ENCODE measurements around the gene EPHA6. TPM values are rescaled to one million over a fixed set of nuclear protein-coding genes. Genes with fewer than 3 reads are reported as not detected.

Gene EPHA6
- total and polyA plus RNA-seq, 7 donors, result 0.04 TPM; not detected in 6

DNA sequence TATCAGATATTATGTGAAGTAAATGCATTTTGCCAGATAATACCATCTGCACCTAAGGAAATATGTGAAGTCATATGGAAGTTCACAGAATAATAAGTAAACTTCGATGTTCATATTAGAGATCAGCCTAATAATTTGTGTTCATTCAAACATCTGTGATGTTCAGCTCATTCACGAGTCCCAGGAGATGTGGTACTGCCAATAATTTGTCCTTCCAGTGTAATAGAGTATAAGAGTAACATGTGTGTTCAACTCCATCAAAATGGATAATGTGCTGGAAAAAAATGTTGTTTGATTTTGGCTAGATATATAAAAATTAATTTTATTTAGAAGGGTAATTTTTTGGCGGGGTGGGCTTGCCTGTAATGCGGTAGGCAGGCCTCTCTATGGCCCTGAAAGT lies 874.7 kb downstream of the EPHA6 start:
- ATAC-seq, result no peak
- H3K27ac ChIP-seq, result no peak overlapping the region

GRCh38 chr3:97689962-97690361 lies 875.6 kb downstream of the EPHA6 start:
- H3K4me3 ChIP-seq, result no peak overlapping the region

More for the DNA sequence above, 874.7 kb downstream of the EPHA6 start:
- Histone ChIP-seq H3K27me3 (ENCODE audit: insufficient read depth in 3 of 3, low read length in 2 of 3) (no peaks in the 10 kb centered on the region), H3K36me3 (ENCODE audit: insufficient read depth in 1 of 2, low read depth in 1 of 2) (no peaks in the 10 kb centered on the region), H3K9me3 (no peaks in the 10 kb centered on the region), H3K4me3 (no peak overlapping the region), H3K4me1 (no peaks in the 10 kb centered on the region)
- DNase-seq, result no peak
- TF ChIP-seq, protein P1, sequence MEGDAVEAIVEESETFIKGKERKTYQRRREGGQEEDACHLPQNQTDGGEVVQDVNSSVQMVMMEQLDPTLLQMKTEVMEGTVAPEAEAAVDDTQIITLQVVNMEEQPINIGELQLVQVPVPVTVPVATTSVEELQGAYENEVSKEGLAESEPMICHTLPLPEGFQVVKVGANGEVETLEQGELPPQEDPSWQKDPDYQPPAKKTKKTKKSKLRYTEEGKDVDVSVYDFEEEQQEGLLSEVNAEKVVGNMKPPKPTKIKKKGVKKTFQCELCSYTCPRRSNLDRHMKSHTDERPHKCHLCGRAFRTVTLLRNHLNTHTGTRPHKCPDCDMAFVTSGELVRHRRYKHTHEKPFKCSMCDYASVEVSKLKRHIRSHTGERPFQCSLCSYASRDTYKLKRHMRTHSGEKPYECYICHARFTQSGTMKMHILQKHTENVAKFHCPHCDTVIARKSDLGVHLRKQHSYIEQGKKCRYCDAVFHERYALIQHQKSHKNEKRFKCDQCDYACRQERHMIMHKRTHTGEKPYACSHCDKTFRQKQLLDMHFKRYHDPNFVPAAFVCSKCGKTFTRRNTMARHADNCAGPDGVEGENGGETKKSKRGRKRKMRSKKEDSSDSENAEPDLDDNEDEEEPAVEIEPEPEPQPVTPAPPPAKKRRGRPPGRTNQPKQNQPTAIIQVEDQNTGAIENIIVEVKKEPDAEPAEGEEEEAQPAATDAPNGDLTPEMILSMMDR (IDR thresholded peaks at IDR 0.05), result no peak
- intact Hi-C loops (cut with DNase I), result no loop called here
- WGBS, 3 donors, result 46 to 64% (median 52%) methylated on average over 4 of the region's 4 CpGs

GRCh38 chr3:97691354-97691753 lies 877.0 kb downstream of the EPHA6 start:
- H3K27me3 ChIP-seq (ENCODE audit: insufficient read depth in 3 of 3, low read length in 2 of 3), result no peaks in the 10 kb centered on the region
- 76 to 86% (median 79%) methylated on average over 1 of the region's 1 CpG for WGBS, 3 donors

More at GRCh38 chr3:97689962-97690361, 875.6 kb downstream of the EPHA6 start:
- TF ChIP-seq, protein P1 (IDR thresholded peaks at IDR 0.05), result no peak
- no peak for DNase-seq
- Histone ChIP-seq H3K27ac (no peak overlapping the region), H3K36me3 (ENCODE audit: insufficient read depth in 1 of 2, low read depth in 1 of 2) (no peaks in the 10 kb centered on the region), H3K4me1 (no peaks in the 10 kb centered on the region), H3K9me3 (no peaks in the 10 kb centered on the region), H3K27me3 (ENCODE audit: insufficient read depth in 3 of 3, low read length in 2 of 3) (no peaks in the 10 kb centered on the region)
- ATAC-seq, result no peak
- intact Hi-C loops (cut with DNase I), result no loop called here

DNA sequence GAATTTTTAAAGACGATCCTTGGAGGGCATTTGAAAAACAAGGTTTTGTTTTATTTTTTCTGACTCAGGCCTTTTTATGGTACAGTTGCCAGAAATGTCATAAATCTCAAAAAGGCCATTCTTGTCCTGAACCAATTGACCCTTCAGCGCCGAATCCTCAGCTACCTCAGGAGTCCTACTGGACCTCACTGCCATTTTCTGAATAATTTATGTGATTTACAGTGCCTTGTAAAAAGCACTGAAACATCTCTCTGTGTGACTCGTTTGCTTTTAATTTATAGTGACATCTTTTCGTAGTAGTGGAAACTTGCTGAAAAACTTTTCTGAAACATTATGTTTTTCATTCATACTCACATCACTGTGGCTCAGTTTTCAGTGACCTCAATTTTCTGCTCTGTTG lies 878.0 kb downstream of the EPHA6 start:
- H3K4me3 ChIP-seq, result no peak overlapping the region
- H3K9me3 ChIP-seq, result no peaks in the 10 kb centered on the region
- DNase-seq, result no peak
- TF ChIP-seq, protein P1 (IDR thresholded peaks at IDR 0.05), result no peak
- no peaks in the 10 kb centered on the region for H3K36me3 ChIP-seq (ENCODE audit: insufficient read depth in 1 of 2, low read depth in 1 of 2)
- intact Hi-C loops (cut with DNase I), result no loop called here
- no peaks in the 10 kb centered on the region for H3K4me1 ChIP-seq
- H3K27ac ChIP-seq, result no peak overlapping the region
- ATAC-seq, result no peak
- H3K27me3 ChIP-seq (ENCODE audit: insufficient read depth in 3 of 3, low read length in 2 of 3), result no peaks in the 10 kb centered on the region
- 30 to 42% (median 39%) methylated on average over 5 of the region's 5 CpGs for WGBS, 3 donors

More at GRCh38 chr3:97691354-97691753, 877.0 kb downstream of the EPHA6 start:
- no peaks in the 10 kb centered on the region for H3K9me3 ChIP-seq
- DNase-seq (no peak), ATAC-seq (no peak)
- TF ChIP-seq, protein P1 (IDR thresholded peaks at IDR 0.05), result no peak
- no peak overlapping the region for H3K4me3 ChIP-seq
- H3K27ac ChIP-seq, result no peak overlapping the region
- no peaks in the 10 kb centered on the region for H3K4me1 ChIP-seq
- intact Hi-C loops (cut with DNase I), result no loop called here
- no peaks in the 10 kb centered on the region for H3K36me3 ChIP-seq (ENCODE audit: insufficient read depth in 1 of 2, low read depth in 1 of 2)

- intact Hi-C loops (cut with DNase I), result no loop called here
- TF ChIP-seq, protein P1 (IDR thresholded peaks at IDR 0.05), result no peak
- H3K27me3 ChIP-seq (ENCODE audit: insufficient read depth in 3 of 3, low read length in 2 of 3), result no peaks in the 10 kb centered on the region
- H3K27ac ChIP-seq, result no peak overlapping the region
- H3K9me3 ChIP-seq, result no peaks in the 10 kb centered on the region
- H3K36me3 ChIP-seq (ENCODE audit: insufficient read depth in 1 of 2, low read depth in 1 of 2), result no peaks in the 10 kb centered on the region
- no peak for ATAC-seq
- no peak for DNase-seq
- 82 to 89% (median 85%) methylated on average over 2 of the region's 2 CpGs for WGBS, 3 donors
- H3K4me1 ChIP-seq, result no peaks in the 10 kb centered on the region
- no peak overlapping the region for H3K4me3 ChIP-seq
Observed at GRCh38 chr3:97692831-97693230, 878.4 kb downstream of the EPHA6 start.
